ENCODE results near the gene OGDH. TPM values are rescaled to one million over a fixed set of nuclear protein-coding genes. Genes with fewer than 3 reads are reported as not detected.

The OGDH gene
- total RNA-seq, 1 donor from 2014 or later, result 136 TPM

DNA sequence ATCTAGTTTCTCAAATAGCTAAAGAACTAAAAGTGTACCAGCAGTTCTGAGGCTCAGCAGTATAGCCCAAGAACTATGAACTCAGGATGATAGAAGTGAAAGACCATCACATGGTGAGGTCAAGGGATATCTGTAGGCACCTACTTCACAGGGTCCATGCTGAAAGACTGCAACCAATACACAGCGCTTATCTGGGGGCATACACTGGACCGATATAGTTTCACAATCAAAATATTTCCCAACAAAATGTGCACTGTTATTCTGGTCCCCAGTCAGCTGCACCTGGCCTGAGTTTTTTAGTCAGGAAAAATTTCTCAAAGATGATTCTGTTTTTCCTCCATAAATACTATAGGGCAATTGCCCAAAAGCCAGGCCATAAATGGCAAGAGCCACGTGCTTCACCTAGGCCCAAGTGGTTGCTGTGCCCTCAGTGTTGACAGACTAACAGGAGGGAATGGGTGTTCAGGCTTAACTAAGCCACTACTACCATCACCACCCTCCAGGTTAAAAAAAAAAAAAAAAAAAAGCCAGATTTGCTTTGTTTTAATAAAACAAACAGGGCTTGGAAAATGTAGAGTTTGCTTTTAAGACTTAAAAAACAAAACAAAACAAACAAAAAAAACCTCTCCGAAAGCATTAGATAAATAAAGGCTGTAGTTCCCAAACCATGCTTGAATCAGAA lies 58.5 kb downstream of the OGDH start:
- intact Hi-C loops (cut with micrococcal nuclease), result no loop called here

DNA sequence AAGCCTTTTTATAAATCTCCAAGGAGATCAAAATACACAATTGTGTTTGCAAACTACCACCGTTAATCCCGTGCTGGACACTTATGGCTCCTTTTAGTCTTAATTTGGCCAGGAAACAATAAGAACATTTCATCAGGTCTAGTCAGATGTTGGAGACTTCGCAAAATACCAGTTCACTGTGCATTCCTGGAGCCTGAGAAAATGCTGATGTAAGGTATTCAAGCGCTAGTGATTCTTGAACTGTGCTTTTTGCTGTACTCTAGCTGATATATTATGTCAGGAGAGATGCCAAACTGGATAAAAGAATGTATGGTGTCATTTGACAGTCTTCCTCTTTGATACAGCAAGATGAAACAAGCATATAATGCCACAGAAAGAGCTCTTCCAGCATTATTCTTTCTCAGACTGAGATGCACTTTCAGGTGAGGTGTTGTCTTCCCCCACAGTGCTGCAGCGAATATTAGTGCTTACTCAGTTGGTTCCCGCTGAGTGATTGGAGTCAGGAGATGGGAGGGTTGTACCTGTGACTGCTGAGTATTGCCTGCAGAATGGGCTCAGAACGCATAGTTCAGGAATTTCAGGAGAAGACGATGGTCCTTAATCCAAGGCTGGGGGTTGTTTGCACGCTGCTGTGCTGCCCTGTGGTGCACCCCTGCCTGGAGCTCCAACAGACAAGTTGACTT lies 59.2 kb downstream of the OGDH start:
- intact Hi-C loops (cut with micrococcal nuclease), result no loop called here

DNA sequence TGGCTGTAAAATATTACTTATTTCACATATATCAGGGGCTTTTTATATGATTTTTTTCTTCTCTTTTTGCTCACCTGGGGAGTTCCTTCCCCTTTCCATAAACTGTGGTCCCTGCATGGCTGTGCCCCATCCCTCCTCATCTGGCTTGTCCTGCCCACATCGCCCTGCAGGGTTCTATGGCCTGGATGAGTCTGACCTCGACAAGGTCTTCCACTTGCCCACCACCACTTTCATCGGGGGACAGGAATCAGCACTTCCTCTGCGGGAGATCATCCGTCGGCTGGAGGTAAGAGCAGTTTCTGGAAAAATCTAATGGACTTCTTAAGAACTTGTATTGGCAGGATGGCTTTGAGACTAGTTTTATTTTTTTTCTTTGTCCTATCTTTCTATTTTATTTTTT lies 60.1 kb downstream of the OGDH start:
- intact Hi-C loops (cut with micrococcal nuclease), result no loop called here

DNA sequence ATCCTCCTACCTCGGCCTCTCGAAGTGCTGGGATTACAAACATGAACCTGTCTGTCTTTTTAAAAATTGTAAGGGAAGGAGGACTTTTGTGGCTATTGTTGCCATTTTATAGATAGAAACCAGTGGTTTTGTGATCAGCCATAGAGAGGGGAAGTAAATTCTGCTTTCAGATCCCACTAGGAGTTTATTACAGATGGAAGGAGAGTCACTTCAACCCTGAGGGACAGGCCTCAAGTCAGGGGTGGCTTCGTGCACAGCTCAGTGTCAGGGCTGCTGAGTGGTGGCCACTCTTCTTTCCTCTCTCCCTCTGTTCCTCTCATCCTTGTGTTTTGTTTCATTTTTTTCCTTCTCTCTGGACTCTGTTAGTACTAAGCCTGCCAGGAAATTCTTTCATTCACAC lies 60.8 kb downstream of the OGDH start:
- intact Hi-C loops (cut with micrococcal nuclease), result no loop called here

DNA sequence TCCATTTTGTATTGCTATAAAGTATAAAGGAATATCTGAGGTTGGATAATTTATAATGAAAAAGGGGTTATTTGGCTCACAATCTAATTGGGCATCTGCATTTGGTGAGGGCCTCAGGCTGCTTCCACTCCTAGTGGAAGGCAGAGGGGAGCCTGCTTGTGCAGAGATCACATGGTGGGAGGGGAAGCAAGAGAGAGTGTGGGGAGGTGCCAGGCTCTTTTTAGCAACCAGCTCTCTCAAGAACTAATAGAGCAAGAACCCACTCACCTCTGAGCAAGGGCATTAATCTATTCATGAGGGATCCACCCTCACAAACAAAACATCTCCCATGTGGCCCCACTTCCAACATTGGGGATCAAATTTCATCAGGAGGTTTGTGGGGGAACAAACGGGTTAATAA lies 64.6 kb downstream of the OGDH start:
- intact Hi-C loops (cut with micrococcal nuclease), result no loop called here

DNA sequence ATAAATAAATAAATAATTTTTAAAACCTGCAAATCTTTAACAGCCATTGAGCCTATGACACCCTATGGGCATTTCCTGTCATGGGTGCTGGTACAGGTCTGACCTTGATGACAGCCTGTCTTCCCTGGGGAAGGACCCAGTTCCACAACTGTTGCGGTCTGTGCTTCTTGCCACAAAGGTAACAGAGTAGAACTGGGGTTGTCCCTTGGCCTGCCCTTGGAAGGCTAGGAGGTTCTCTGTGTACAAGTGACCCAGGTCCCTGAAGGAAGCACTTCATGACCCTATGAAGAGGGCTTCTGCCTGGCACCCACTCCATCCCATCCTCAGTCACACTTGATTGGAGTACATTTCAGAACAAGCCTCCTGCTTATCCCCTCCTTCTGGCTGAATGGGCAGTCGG lies 66.9 kb downstream of the OGDH start:
- intact Hi-C loops (cut with micrococcal nuclease), result no loop called here

DNA sequence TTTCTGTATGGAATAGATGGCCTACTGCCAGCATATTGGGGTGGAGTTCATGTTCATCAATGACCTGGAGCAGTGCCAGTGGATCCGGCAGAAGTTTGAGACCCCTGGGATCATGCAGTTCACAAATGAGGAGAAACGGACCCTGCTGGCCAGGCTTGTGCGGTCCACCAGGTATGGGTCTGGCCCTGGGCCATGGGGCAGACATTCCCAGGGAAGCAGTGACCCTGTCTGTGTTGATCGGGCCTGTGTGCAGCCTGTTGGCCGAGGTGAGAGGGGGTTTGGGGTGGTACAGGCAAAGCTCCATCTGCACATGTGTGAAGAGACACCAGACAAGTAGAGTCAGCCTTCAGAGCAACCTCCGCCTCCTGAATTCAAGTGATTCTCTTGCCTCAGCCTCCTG lies 67.3 kb downstream of the OGDH start:
- intact Hi-C loops (cut with micrococcal nuclease), result no loop called here

DNA sequence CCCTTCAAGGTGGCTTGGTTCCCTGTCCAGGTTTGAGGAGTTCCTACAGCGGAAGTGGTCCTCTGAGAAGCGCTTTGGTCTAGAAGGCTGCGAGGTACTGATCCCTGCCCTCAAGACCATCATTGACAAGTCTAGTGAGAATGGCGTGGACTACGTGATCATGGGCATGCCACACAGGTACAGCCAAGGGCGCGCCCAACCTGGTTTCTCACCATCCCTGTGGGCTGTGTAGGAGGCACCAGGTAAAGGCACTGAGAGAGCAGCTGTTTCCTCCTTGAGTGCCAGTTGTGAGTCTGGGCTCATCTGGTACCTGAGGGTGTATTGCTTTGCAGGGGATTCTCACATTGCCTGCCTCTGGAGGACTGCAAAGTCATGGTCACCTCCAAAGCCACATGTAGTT lies 68.0 kb downstream of the OGDH start:
- intact Hi-C loops (cut with micrococcal nuclease), result no loop called here

DNA sequence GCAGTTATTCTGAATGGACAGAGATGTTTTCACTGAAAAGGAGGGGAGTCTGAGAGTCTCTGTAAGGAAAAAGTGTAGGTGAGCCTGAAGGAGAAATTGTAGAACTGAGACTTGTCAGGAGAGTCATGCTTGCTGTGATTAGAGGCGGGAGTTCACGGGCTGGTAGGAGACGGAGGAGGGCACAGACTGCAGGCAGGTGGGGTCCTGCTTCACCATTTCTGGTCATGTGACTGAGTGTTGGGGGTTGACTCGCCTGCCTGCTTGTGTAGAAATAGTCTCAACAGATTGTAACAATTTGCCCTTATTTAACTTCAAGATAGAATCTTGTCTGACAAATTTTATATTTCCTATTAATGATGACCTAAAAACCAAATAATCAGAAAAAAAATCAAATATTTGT lies 70.3 kb downstream of the OGDH start:
- intact Hi-C loops (cut with micrococcal nuclease), result no loop called here

DNA sequence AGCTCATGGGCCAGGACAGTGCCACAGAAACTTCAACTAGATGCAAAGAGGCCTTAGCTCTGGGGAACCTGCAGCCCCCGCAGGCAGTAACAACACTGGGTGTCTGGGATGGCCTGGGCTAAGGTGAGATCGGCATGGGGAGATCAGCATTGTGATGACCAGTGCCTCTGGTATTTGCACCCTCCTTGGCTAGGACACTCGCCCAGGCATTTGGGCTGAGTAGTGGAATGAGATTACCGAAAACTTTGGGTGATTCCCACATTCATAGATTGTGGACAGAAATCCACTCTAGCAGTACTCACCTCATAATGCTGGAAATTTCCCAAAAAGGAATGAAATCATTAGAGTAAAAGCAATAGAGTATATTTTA lies 71.7 kb downstream of the OGDH start:
- intact Hi-C loops (cut with micrococcal nuclease), result no loop called here

DNA sequence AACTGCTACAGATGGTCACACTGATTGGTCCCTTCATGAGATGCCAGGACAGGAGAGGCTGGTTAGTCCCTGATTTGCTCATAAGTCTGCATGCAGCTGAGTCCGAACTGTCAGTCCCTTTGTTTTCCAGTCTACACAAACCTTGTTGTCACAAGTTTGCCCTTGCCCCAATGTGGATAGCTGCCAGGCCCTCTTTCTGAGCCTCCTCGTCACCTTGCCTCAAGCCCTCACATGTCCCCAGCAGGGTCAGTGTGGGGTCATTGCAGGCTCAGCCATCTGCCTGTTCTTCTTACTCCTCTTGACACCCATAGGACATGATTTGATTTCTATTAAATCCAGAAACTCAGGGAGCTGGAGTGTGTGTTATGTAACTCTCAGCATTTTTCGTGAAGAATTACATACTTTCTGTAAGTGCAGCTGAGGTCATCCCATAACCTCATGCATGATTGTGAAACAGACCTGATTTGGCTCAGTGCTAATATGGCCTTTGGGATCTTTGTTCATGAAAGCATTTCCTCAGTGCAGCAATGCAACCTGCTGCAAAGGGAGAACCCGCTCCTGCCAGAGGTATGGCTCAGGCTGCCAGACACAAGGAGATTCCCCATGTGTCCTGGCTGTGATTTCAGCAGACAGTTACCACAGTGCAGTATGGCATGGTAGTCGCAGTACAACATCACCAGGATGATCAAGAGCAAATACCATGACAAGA lies 72.2 kb downstream of the OGDH start:
- intact Hi-C loops (cut with micrococcal nuclease), result no loop called here

DNA sequence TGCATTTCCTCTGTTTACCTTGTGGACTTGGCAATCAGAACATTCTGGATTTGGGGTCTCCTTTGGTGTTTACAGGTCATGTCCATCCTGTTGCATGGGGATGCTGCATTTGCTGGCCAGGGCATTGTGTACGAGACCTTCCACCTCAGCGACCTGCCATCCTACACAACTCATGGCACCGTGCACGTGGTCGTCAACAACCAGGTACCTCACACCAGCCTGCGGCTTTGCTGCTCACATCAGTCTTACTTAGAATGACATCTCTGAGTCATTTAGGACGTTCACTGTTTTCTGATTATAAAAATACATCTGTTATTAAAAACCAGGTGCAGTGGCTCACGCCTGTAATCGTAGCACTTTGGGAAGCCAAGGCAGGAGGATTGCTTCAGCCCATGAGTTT lies 75.2 kb downstream of the OGDH start:
- intact Hi-C loops (cut with micrococcal nuclease), result no loop called here

DNA sequence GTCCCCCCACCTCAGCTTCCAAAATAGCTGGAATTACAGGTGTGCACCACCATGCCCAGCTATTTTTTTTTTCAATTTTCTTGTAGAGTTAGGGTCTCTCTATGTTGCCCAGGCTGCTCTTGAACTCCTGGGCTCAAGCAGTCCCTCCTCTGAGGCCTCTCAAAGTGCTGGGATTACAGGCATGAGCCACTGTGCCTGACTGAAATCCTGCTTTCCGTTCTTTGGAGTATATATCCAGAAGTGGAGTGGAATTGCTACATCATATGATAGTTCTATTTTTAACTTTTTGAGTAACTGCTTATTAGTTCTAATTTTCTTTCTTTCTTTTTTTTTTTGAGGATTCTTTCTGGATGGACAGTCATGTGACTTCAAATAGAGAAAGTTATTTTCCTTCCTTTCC lies 79.3 kb downstream of the OGDH start:
- intact Hi-C loops (cut with micrococcal nuclease), result loop anchor here (5.0 kb wide), 1 partner anchor 98 kb away; no protein-coding TSS in a partner anchor

DNA sequence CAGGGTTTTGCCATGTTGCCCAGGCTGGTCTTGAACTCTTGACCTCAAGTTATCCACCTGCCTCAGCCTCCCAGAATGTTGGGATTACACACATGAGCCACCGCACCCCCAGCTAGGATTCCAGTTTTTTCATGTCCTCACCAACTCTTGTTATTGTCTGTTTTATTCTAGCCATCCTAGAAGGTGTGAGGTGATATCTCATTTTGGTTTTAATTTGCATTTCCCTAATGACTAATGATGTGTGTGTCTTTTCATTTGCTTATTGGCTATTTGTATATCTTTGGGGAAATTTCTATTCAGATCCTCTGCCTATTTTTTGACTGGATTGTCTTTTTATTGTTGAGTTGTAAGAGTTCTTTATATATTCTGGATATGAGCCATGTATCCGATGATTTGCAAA lies 83.0 kb downstream of the OGDH start:
- intact Hi-C loops (cut with micrococcal nuclease), result loop anchor here (5.0 kb wide), 1 partner anchor 102 kb away; no protein-coding TSS in a partner anchor

DNA sequence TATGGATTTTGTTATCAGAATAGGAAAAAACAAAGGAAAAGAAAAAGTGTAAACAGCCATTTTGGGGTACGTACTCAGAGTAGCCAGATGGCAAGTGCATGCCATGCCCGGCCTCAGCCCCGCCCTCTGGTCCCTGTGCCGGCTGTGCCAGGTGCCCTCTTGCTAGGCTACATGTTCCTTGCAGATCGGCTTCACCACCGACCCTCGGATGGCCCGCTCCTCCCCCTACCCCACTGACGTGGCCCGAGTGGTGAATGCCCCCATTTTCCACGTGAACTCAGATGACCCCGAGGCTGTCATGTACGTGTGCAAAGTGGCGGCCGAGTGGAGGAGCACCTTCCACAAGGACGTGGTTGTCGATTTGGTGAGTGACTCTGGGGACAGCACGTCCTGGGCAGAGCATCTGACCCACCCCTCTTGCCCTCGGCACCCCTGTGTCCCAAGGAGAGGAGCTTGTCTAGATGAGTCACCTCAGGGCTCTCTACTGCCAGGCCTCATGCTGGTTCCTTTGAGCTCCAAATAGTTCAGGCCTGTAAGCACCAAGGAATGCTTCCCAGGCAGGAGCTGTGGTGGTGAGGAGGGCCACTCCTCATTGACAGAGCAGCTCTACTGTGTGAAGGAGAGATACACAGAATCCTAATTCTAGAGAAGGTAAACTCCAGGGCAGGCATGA lies 87.3 kb downstream of the OGDH start:
- intact Hi-C loops (cut with micrococcal nuclease), result no loop called here

DNA sequence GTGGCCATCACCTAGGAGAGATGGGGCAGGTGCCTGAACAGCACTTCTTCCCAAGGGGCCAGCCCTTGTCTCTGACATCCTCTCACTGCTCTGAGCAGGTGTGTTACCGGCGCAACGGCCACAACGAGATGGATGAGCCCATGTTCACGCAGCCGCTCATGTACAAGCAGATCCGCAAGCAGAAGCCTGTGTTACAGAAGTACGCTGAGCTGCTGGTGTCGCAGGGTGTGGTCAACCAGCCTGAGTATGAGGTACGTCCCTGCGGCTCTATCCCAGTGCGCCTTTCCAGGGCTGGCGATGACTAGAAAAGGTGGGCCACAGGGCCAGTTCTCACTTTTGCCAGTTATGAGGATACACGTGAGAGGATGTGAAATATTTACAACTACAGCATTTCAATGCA lies 87.9 kb downstream of the OGDH start:
- intact Hi-C loops (cut with micrococcal nuclease), result no loop called here

DNA sequence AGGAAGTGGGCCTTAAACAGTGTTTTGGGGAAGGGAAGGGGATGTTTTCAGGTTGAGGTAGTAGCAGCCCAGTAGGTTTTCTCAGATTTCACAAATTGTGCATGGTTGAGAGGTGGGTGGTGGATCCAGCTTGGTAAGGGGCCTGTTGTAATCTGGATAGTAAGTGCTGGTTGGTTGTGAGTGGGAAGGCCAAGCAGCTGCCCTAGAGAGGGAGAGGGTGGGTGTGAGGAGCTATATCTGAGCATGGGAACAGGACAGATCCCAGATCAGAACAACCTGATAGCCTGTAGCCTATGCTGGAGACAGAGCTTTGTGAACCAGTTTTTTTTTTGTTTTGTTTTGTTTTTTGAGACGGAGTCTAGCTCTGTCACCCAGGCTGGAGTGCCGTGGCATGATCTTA lies 88.3 kb downstream of the OGDH start:
- intact Hi-C loops (cut with micrococcal nuclease), result no loop called here

DNA sequence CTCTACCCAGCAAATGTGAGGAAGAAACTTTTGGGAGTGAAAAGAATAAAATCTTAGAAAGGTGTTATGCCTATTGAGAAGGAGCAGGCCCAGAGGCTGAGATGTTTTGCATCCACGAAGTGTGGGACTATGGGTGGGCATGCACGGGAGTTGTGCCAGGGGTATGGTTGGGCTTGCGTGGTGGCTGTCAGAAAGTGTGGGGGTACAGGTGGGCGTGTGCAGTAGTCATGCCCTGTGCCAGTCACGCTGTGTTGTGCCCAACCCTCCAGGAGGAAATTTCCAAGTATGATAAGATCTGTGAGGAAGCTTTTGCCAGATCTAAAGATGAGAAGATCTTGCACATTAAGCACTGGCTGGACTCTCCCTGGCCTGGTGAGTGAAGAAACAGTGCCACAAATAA lies 89.3 kb downstream of the OGDH start:
- intact Hi-C loops (cut with micrococcal nuclease), result no loop called here

DNA sequence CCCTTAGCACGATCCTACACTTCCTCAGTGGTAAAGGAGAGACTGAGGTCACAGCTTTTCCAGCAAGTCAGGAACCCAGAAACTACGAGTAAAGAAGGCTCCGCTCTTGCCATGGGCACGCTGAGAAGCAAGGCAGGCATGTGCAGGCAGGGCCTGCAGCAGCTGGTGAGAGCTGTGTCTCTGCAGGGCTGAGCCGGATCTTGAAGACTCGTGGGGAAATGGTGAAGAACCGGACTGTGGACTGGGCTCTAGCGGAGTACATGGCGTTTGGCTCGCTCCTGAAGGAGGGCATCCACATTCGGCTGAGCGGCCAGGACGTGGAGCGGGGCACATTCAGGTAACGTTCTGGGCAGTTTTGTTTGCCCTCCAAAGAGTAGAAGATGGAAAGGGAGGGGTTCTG lies 90.3 kb downstream of the OGDH start:
- intact Hi-C loops (cut with micrococcal nuclease), result no loop called here

DNA sequence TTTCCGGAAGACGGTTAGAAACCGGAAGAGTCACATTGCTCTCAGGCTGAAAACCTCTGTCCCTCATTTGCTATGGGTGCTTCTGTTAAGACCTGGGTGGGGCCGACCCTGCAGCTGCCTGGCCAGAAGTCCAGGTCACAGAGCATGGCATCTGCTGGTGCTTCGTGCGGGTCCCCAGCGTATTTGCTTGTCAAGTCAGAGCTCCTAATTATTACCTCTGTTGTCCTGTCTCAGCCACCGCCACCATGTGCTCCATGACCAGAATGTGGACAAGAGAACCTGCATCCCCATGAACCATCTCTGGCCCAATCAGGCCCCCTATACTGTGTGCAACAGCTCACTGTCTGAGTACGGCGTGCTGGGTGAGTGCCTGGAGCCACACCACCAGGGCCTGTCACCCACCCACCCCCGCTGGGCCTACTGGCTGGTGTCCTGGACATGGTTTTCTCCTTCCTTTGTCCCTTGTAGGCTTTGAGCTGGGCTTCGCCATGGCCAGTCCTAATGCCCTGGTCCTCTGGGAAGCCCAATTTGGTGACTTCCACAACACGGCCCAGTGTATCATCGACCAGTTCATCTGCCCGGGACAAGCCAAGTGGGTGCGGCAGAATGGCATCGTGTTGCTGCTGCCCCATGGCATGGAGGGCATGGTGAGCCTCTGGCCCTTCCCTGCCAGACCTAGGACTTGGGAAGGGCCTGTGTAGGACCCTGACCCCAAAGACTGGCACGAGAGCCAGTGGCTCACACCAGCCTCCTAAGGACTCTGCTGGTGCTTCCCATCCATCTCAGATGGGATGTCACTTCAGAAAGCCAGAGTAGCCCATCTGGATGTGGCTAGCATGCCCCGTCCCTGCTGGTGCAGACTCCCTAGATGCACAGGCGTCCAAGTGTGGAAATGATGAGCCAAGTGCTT lies 91.0 kb downstream of the OGDH start:
- intact Hi-C loops (cut with micrococcal nuclease), result no loop called here

DNA sequence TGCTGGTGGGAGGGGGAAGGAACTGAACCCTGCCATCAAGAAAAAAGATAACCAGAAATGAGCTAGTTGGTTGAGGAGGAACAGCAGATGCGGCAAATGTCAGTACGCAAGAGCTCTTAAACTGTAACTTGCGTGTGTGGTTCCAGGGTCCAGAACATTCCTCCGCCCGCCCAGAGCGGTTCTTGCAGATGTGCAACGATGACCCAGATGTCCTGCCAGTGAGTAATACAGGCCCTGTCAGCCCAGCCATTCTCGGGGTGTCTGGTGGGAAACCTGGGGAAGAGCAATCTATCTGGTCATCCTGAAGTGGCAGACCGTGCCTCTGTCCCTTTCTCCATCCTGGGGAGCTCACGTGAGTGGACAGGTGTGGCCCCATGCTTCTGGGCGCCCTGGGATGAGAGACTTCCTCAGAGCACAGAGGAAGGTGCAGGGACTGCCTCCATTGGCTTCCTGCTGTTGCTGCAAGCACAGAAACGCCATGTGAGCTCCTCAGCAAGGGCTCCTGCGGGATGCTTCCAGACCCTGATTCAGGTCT lies 91.7 kb downstream of the OGDH start:
- intact Hi-C loops (cut with micrococcal nuclease), result no loop called here
